ENCODE results near the gene HMCN1. TPM values are rescaled to one million over a fixed set of nuclear protein-coding genes. Genes with fewer than 3 reads are reported as not detected.
A peak's percentile ranks its signal among the peaks of the same experiment; 100 is the strongest.
"Not testable (repeated sequence)": the region's sequence is repeated elsewhere in the genome, so short reads cannot be mapped to it uniquely, and the experiment has no call there.

The HMCN1 gene
- polyA plus RNA-seq, 3 donors, result 58.5 to 61.5 (median 59.8) TPM

DNA sequence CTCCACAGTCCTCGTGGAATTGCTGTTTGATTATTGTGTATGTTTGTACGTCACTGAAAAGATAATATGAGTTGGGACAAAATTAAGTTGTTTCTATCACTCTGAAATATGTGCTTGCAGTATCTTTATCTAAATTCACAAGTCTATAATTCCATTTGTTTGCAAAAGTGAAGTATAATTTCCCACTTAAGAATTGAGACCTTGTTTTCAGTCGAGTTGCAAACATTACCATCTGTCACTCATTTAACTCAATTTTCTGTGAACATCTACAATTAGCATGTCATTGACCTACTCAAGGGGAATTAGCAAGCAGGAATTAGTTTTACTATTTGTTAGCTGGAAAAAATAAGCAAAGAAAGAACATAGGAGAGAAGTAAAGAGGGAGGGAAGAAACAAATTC is 445.0 kb downstream of the HMCN1 start:
- DNase-seq (ENCODE audit: low read depth in 3 of 3, low spot score in 2 of 3), result no peak

DNA sequence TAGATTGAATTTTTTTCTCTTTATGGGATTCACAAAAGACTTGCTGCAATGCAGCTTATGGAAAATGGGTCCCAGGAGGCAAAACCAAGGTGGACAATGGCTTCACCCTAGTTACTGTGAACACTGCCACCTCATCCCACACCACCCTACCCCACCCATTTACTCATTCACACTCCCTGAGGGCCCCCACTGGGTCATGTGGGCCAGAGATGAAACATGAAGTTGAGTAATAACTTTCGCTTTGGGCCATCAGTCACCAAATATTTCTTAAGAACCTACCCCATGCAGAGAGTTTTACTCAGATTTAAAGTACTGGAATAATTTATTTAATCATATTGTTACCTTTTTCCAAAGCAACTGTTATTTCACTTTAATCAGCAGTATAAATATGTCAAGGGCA is 449.0 kb downstream of the HMCN1 start:
- no peak for DNase-seq (ENCODE audit: low read depth in 3 of 3, low spot score in 2 of 3)

DNA sequence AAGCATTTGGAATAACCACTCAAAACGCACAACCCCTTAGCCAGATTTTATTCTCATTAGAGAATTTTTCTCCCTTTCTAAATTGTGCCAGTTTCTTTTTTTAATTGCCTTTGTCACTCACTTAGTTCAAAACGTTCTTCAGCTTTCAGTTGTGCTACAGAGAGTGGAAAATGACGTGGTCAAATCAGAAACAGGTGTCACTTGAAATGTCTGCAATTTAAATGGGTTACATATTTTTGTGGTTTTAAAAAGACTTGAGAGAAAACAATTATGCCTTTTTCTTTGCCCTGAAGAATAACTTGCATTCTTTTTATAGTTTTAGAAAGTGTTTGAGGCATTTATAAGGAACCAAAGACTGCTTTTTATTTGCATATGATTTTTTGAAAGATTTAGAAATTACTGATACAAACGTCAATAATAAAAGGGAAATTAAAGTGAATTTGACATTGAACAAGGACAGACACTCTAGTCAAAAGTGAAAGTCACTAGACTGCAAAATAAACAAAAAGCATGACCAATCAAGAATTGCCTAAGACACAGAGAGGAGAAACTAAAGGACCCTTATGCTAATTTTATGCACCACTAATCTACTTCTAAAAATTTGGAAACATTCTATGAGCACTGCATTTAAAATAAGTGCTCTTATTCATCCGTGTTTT is 449.9 kb downstream of the HMCN1 start:
- no peak for DNase-seq (ENCODE audit: low read depth in 3 of 3, low spot score in 2 of 3)

DNA sequence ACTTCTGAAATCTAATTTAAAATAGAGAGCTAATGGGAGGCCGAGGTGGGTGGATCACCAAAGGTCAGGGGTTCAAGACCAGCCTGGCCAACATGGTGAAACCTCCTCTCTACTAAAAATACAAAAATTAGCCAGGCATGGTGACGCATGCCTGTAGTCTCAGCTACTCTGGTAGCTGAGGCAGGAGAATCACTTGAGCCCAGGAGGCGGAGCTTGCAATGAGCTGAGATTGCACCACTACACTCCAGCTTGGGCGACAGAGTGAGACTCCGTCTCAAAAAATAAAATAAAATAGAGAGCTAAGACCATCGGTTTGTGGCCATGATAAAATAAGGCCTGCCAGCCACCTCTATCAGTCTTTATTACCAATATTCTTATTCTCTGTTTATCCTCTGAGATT is 452.1 kb downstream of the HMCN1 start:
- DNase-seq (ENCODE audit: low read depth in 3 of 3, low spot score in 2 of 3), result not testable (repeated sequence)

DNA sequence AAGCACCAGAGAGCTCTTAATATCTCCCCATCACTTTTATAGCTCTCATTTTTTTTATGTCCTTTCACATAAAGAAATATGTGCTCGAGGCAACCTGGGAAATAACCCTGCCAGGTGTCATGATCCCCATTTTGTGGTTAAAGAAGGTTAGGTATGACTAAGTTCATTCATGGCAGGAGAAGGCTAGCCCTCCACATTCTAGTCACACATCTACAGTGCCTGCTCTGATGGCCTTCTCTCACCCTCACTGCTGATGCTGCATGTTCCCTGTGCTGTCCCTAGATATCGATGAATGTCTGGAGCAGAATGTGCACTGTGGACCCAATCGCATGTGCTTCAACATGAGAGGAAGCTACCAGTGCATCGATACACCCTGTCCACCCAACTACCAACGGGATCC is 453.4 kb downstream of the HMCN1 start:
- DNase-seq (ENCODE audit: low read depth in 3 of 3, low spot score in 2 of 3), result no peak

DNA sequence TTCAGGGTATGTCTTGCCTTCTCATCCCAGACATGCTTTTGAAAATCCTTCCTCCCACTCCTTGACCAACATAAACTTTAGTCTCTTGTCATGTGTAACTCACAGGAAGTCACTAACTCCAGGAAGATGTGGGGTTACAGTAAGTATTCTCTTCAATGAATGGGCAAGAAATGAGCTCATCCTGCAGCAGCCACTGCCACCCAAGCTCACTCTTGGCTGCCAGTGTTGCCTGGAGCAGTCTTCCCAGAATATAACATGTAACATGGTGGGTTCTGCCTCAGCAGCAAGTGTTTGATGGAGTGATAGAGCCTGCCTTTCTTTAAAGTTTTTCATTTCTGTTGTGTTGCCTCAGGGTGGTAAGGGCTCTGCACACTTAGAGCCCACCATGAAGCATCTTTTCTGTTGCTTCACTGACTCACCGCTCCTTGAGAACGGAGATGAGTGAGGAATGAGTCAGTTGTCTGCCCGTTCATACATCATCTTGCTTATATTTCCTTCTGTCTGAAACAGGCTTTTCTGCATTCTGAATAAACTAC is 453.9 kb downstream of the HMCN1 start:
- DNase-seq (ENCODE audit: low read depth in 3 of 3, low spot score in 2 of 3), result no peak

DNA sequence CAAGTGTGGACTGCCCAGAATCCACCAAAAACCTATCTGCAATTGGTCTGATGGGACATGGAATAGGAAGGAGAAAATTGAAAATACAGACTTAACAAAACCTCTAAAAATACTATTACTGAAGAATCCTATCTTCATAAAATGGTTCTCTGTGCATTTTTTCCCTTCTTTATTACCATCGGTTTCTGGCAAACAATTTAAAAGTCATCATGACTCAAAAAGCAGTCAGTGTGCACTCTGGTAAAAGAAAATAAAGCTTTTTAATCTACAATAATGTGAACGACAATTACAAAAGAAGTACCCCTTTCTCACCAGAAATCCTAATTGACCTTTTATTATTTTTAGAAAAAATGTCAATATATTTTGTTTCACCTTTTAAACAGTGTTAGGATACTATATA is 454.5 kb downstream of the HMCN1 start:
- no peak for DNase-seq (ENCODE audit: low read depth in 3 of 3, low spot score in 2 of 3)

DNA sequence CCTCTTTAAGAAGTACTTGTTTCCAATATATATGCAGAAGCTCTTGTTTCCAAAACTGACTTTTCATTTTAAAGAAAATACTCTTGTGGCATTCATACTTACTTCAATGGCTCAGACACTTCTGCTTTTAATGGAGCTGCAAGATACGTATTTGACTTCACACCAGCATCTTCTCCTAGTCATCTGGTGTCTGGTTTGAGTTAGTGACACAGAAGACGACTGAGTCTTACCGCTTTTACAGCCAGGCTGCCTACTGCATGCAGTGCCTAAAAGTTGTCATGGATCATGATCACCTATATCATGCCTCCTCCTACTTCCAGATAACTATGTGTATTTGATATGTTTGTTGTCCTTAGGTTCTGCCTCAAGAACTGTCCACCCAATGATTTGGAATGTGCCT is 455.0 kb downstream of the HMCN1 start:
- no peak for DNase-seq (ENCODE audit: low read depth in 3 of 3, low spot score in 2 of 3)

DNA sequence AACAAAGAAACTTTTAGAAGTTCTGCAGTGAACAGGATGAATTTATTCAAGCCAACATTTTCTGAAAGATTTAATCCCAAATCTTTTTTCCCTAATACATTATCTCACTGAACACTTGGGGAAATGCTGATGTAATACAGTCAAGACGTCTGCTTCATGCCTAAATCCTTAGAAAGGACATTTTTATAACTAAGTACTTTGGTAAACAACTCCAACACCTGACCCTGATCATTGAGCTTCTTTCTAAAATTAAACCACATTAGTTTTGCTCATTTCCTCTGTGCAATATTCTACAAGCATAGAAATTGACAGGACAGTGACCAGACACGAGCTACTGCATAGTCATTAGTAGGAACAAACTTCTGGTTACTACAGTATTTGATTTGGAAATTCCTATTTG is 457.3 kb downstream of the HMCN1 start:
- DNase-seq (ENCODE audit: low read depth in 3 of 3, low spot score in 2 of 3), result no peak

DNA sequence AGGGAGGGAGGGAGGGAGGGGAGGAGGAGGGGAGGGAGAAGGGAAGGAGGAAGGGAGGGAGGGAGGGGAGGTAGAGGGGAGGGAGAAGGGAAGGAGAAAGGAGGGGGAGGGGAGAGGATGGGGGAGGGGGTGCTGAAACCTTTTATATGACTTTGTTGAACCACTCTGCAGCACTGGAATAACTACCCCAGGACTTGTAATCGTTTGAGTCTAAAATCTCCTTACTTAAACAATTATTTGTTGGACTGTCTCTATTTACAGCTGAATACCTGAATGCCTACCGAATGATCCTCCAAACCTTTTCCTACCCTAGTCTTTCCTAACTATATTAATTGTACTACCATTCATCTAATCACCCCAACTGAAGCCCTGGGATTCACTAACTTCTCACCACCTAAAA is 459.0 kb downstream of the HMCN1 start:
- no peak for DNase-seq (ENCODE audit: low read depth in 3 of 3, low spot score in 2 of 3)

DNA sequence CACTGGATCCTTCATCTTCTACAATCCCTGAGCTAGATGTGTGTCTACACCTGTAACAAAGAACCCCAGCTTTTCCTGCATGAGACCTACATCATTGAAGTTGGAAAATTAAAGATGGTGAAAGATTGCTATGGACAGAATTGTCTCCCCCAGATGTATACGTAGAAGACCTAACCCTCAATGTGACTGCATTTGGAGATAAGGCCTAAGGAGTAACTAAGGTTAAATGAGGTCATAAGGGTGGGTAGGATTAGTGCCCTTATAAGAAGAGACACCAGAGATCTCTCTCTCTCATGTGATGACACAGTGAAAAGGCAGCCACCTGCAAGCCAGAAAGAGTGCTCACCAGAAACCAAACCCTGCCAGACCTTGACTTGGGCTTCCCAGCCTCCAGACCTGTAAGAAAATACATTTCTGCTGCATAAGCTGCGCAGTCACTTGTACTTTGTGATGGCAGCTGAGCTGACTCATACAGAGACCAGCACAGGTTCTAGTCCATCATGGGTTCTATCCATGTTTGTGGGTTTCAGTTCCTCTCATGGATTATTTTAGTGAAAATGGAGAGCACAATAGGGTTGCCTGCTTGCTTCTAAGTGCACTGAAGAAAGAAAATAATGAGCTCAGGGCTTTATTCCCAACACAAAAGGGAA is 460.0 kb downstream of the HMCN1 start:
- no peak for DNase-seq (ENCODE audit: low read depth in 3 of 3, low spot score in 2 of 3)

DNA sequence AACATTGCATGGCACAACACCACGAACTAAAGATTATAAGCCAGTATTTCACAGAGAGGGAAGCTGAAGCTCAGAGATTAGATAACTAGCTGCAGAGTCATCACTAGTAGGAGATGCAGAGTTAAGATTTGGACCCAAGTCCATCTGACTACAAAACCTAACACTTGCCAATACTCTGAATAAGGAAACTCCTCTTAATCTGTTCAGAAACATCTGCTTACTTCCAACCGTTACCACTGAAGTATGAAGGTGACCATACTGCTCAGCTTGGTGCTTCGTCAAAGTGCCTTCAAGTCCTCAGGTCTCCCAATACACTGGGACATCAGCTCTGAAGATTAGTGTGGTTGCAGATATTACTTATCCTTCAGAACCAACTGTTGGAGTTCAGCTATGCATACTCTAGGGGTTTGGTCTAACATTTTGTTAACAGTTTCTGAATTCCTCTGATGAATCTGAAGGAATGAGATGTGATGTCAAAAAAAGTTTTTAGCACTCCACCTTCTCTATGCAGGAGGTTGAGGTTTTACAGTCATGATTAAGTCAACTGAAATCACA is 461.3 kb downstream of the HMCN1 start:
- no peak for DNase-seq (ENCODE audit: low read depth in 3 of 3, low spot score in 2 of 3)

DNA sequence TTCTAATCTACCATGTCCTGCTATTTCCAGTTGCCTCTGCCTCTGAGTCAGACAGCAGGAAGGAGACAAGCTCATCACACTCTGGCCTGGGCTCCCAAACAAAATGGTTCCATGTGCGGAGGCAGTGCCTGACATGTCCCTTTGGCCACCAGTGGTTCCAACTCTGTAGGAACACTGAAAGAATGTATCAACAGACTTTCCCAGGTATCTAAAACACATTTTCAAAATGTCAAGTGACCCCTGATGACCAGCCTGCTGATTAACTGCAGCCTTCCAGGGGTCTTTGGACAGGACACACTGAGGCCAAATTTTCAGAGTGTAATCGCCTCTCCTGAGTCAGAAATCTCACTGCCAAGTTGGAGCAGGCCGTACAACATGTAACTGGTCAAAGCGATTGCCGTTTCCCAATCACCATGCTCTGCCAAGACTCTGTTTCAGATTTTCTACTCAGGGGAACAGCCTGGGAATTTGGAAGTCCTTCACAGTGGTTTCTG is 468.1 kb downstream of the HMCN1 start:
- no peak for DNase-seq (ENCODE audit: low read depth in 3 of 3, low spot score in 2 of 3)

DNA sequence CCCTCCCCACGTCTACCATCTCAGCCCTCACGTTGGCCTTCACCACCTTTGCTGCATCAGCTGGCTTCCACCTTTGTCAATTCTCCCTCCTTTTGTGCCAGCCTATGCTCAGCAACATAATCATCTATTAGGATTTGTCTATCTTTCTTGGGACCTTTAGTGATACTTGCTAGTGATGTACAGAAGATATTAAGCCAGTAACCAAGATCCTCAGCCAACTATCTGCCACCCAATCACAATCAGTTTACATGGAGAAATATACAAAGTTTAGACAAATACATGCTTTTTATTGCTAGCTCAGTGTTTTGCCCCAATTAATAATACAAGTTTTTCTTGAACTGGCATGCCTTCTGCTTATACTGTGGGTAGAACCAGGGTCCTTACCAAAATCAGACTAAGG is 468.6 kb downstream of the HMCN1 start:
- no peak for DNase-seq (ENCODE audit: low read depth in 3 of 3, low spot score in 2 of 3)

DNA sequence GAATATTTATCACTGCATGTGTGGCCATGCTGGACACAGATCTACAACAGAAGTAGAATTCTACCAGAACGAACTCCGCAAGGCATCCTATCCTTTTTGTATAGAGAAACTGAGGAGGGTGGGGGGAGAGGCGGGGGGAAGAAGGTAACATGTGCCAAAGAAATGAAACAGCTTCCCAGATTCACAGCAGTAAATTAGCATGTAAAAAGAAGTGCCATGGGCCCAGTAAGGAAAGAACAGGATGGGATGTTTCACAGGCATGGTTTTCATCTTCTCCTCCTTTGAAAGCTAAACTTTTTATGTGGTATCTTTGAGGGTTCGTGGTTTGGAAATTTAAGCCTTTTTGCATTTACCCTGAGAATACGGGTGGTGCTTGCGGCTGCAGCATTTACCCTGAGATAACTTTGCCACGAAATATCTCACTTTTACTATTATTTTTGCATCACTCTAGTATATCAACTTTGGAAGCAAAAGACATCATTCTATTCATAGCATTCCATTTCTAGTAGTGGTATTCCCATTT is 471.9 kb downstream of the HMCN1 start:
- no peak for DNase-seq (ENCODE audit: low read depth in 3 of 3, low spot score in 2 of 3)

DNA sequence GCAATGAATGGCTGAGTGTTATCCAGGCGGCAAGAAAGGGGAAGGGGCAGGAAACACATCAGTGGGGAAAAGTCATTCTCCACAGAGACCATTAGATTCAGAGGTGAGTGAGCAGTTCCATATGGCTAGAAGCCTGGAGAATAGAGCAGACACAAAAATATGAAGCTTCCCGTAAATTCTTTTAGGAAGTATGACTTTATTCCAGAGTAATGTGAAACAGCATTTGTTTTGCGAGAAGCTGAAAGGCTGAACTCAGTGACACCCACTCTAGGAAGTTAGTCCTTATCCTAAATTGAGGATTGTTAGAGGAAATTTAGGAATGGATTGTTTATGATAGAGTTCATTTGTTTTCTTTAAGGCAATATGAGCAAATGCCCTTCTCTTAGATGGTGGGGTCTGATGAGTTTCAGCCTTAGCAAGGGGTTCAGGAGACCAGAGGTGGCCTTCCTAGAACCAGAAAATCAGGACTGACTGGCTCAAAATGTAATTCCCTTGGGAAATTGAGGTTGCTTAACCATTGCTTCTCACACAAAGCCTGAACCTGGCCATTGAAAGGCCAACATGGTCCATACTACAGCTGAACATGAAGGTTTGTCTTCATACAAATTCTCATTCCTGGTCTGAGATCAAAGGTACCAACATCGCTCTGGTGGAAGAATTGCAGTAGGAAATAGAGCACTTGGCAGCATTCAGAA is 473.3 kb downstream of the HMCN1 start:
- DNase-seq (ENCODE audit: low read depth in 3 of 3, low spot score in 2 of 3), result no peak

DNA sequence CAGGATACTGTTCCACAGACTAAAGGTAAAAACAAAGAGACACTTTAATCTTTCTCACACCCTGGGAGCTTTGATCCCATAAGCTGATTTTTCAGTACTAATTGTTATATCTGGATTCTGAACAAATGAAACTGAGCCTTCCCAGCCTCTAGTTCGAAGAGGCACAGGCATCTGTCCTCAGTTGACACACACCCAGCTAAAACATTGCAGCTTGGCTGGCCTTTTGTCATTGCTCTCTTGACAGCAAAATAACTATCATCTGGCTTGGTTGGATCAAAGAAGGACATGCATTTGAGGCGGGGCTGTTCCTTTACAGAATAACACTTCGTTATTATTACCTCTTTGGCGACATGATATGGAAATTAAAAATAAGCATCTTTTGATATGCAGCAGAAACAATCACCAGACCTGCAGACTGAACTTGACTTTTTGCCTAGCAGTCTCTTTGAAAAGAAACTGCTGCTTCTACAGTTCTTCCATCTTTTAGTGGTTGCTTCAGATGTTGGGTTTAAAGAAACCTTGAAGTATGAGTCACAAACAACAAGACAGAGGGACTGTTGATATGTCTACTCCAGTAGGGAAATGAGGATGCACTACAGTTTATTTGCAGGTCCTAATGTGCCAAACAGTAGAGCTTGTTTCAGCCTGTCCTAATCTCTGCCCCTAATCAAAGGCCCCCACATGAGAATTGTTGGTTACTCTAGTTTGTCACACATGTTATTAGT is 474.4 kb downstream of the HMCN1 start:
- no peak for DNase-seq (ENCODE audit: low read depth in 3 of 3, low spot score in 2 of 3)

DNA sequence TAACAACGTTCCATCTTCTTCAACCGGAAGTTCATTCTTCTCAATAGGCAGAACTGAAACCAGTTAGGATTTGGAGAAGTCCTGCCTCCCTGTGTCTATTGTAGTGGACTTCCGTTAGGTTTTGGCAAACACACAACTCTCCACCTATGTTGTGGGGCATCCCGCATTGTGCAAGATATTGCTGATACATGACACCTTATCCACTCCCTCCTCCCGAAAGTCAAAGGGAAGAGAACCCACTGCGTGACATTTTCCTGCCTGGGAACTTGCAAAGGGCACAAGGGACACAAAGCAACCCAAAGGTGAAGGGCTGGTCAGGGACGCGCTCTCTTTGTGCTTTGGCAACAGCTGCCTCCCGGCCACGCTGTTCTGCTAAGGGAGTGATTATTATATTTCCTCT is 476.1 kb downstream of the HMCN1 start:
- DNase-seq (ENCODE audit: low read depth in 3 of 3, low spot score in 2 of 3), result no peak

DNA sequence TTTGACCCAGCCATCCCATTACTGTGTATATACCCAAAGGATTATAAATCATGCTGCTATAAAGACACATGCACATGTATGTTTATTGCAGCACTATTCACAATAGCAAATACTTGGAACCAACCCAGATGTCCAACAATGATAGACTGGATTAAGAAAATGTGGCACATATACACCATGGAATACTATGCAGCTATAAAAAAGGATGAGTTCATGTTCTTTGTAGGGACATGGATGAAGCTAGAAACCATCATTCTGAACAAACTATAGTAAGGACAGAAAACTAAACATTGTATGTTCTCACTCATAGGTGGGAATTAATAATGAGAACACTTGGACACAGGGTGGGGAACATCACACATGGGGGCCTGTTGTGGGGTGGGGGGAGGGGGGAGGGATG is 477.4 kb downstream of the HMCN1 start:
- not testable (repeated sequence) for DNase-seq (ENCODE audit: low read depth in 3 of 3, low spot score in 2 of 3)

DNA sequence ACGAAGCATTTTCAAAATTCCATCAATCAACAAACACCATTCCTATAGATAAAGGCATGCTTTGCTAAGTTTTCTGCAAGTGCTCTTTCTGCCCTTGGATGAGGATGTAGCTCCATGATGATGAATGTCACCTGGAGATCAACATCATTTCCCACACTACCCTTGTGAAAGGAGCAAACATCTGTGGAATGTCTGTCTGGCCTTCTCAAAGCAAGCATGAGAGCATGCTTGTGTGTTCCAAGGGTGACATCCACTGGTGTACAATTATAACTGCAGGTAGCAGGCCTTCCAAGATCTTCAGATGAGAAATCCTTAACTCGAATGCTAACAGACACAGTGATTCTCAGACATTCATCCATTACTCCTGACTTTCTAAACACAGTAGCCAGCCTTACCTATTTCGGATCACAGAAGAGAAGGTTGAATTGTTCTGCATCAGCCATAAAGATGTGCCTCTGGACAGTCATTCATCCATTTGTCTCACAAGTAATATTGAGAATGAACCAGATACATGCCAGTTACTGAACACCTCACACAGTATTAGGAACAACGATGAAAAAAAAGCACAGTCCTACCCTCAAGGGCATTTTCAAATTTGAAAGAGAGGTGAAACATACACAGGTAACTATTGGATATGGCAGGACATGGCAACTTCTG is 478.5 kb downstream of the HMCN1 start:
- DNase-seq (ENCODE audit: low read depth in 3 of 3, low spot score in 2 of 3), result peak; percentile 47 to 69 (median 58)
